Caco-2 (cell line): ENCODE results near the gene PDE6G. TPM values are rescaled to one million over a fixed set of nuclear protein-coding genes. Genes with fewer than 3 reads are reported as not detected.

Experiments
- BruUV-seq: library from RNA; stranded (reverse); fragments of 400-500 nt; replicated peaks from 2 replicates; lab custom pipeline; 2021; lab: Mats Ljungman, UMichigan
- CTCF ChIA-PET: fragments of 300-600 bp; sonication (Branson Sonifier 250); formaldehyde crosslinking; loops from one replicate; lab custom pipeline; 2022; ENCODE audit warnings: antibody characterized with exemption; lab: Charles Lee
- POLR2A ChIA-PET: fragments of 300-600 bp; sonication (Branson Sonifier 250); formaldehyde crosslinking; loops from one replicate; lab custom pipeline; 2022; ENCODE audit warnings: antibody characterized with exemption; lab: Charles Lee
- DNase-seq, 2 experiments: peaks; one replicate each; pipeline versions ENCODE4 v3.0.0 to v3.0.0-alpha.2; 2020 to 2022
- H3K27me3 ChIP-seq: replicated peaks from 2 replicates; pipeline ENCODE4 v1.6.0; 2011; ENCODE audit warnings: low read length; ENCODE audit not compliant: control insufficient read depth, insufficient read depth
- H3K36me3 ChIP-seq: 2 replicates; pipeline ENCODE4 v1.5.1; 2011; ENCODE audit warnings: low read length; ENCODE audit not compliant: control insufficient read depth, insufficient read depth
- H3K4me1 ChIP-seq: fragments of 250-450 bp; sonication (Bioruptor Pico); 2 replicates; pipeline ENCODE4 v1.5.1; 2020; ENCODE audit warnings: mild to moderate bottlenecking
- H3K4me3 ChIP-seq: 2 replicates; pipeline ENCODE4 v1.5.1; 2011; ENCODE audit warnings: low read depth, mild to moderate bottlenecking, control low read depth, low read length
- H3K9me3 ChIP-seq: fragments of 250-450 bp; sonication (Bioruptor Pico); 2 replicates; pipeline ENCODE4 v1.5.1; 2020; ENCODE audit warnings: mild to moderate bottlenecking, moderate library complexity
- H3K27ac Mint-ChIP-seq: one replicate; pipeline ENCODE4 v1.8.0; 2022; ENCODE audit warnings: mixed read lengths; ENCODE audit not compliant: unreplicated experiment
- H3K27me3 Mint-ChIP-seq: one replicate; pipeline ENCODE4 v1.8.0; 2022; ENCODE audit warnings: mixed read lengths; ENCODE audit not compliant: insufficient read depth, unreplicated experiment
- H3K36me3 Mint-ChIP-seq: one replicate; pipeline ENCODE4 v1.8.0; 2022; ENCODE audit warnings: mild to moderate bottlenecking, mixed read lengths; ENCODE audit not compliant: insufficient read depth, unreplicated experiment
- H3K4me1 Mint-ChIP-seq: one replicate; pipeline ENCODE4 v1.8.0; 2022; ENCODE audit warnings: low read depth, mixed read lengths; ENCODE audit not compliant: unreplicated experiment
- H3K4me3 Mint-ChIP-seq: one replicate; pipeline ENCODE4 v1.8.0; 2022; ENCODE audit warnings: mild to moderate bottlenecking, moderate library complexity, mixed read lengths; ENCODE audit not compliant: unreplicated experiment
- H3K9me3 Mint-ChIP-seq: one replicate; pipeline ENCODE4 v1.8.0; 2022; ENCODE audit warnings: mixed read lengths; ENCODE audit not compliant: unreplicated experiment
- intact Hi-C: fragments of 100-400 bp; cut with micrococcal nuclease; formaldehyde crosslinking; loops from one replicate; pipeline ENCODE4 v1.10.0; 2022; ENCODE audit not compliant: unreplicated experiment
- total RNA-seq: library from RNA; stranded (reverse); gene quantifications from 2 replicates; pipeline ENCODE4 v1.2.3, GENCODE V29; 2022
- TF ChIP-seq, protein P1 (sequence below), 2 experiments: fragments of 200-600 bp in 1 of 2; IDR thresholded peaks; 1 replicate in 1 of 2; 2 replicates in 1 of 2; pipeline versions ENCODE4 v1.5.1 to v1.8.0; 2011 to 2022; ENCODE audit warnings: antibody characterized with exemption in 1 of 2, control low read depth in 1 of 2, inconsistent platforms in 1 of 2, low read depth in 1 of 2, low read length in 1 of 2, mild to moderate bottlenecking in 1 of 2, moderate library complexity in 1 of 2; ENCODE audit not compliant: insufficient read depth in 1 of 2, severe bottlenecking in 1 of 2, unreplicated experiment in 1 of 2

Gene PDE6G
- total RNA-seq, 1 experiment from 2014 or later, result not detected

DNA sequence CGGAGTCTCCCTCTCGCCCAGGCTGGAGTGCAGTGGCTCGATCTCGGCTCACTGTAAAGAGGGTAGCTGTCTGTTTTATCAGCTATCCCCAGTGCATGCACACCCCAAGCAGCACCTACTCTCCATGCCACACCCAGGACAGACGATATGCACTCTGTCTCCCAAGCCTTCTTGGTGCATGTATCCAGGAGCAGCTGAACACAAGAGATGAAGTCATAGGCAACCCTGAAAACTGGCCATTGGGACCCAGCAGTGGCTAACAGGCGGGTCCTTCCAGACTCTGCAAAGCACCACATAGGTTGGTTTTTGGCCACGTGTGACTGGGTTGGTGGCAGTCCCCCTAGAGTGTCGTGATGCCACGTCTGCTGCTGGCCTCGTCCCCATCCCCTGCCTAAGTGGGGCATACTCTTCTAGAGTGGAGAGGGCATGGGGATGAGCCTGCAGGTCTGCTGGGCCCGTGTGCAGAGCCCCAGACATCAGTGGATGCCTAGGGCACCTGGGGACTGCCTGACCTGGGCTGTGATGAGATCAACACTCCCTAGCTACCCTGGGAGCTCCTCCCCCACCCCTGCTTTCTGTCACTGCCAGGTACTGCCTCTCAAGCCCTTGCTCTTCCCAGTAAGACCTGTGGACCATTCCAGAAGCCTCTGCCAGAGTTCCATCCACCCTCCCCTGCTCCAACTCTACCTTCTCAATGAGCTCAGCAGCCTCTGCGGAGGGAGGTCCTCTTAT lies 9.3 kb downstream of the PDE6G start:
- Histone ChIP-seq H3K4me1 (no peaks in the 10 kb centered on the region), H3K9me3 (peaks cover 10% of the 10 kb centered on the region), H3K36me3 (no peaks in the 10 kb centered on the region), H3K27me3 (no peaks in the 10 kb centered on the region), H3K4me3 (no peak overlapping the region)
- no peaks in the 10 kb centered on the region for H3K36me3 Mint-ChIP-seq
- no peaks in the 10 kb centered on the region for H3K27me3 Mint-ChIP-seq
- H3K4me3 Mint-ChIP-seq, result no peak overlapping the region
- POLR2A ChIA-PET, result interaction anchor here (0.7 kb wide), 1 partner anchor 19 kb away, joined by 3 read pairs; no protein-coding TSS in a partner anchor
- TF ChIP-seq, protein P1, sequence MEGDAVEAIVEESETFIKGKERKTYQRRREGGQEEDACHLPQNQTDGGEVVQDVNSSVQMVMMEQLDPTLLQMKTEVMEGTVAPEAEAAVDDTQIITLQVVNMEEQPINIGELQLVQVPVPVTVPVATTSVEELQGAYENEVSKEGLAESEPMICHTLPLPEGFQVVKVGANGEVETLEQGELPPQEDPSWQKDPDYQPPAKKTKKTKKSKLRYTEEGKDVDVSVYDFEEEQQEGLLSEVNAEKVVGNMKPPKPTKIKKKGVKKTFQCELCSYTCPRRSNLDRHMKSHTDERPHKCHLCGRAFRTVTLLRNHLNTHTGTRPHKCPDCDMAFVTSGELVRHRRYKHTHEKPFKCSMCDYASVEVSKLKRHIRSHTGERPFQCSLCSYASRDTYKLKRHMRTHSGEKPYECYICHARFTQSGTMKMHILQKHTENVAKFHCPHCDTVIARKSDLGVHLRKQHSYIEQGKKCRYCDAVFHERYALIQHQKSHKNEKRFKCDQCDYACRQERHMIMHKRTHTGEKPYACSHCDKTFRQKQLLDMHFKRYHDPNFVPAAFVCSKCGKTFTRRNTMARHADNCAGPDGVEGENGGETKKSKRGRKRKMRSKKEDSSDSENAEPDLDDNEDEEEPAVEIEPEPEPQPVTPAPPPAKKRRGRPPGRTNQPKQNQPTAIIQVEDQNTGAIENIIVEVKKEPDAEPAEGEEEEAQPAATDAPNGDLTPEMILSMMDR (IDR thresholded peaks at IDR 0.05; ENCODE audit: insufficient read depth in 1 of 2, low read depth in 1 of 2, low read length in 1 of 2, severe bottlenecking in 1 of 2, unreplicated experiment in 1 of 2), result no peak
- H3K9me3 Mint-ChIP-seq, result no peaks in the 10 kb centered on the region
- CTCF ChIA-PET, result no interaction called here
- peaks cover 6% of the 10 kb centered on the region for H3K4me1 Mint-ChIP-seq
- no TSS peak for BruUV-seq
- intact Hi-C loops, result no loop called here
- H3K27ac Mint-ChIP-seq, result no peak overlapping the region
- no peak for DNase-seq

GRCh38 chr17:81644976-81645952 lies 11.1 kb downstream of the PDE6G start:
- Histone ChIP-seq H3K36me3 (no peaks in the 10 kb centered on the region), H3K4me3 (no peak overlapping the region), H3K27me3 (no peaks in the 10 kb centered on the region), H3K9me3 (peaks cover 10% of the 10 kb centered on the region), H3K4me1 (no peaks in the 10 kb centered on the region)
- TF ChIP-seq, protein P1 (IDR thresholded peaks at IDR 0.05; ENCODE audit: insufficient read depth in 1 of 2, low read depth in 1 of 2, low read length in 1 of 2, severe bottlenecking in 1 of 2, unreplicated experiment in 1 of 2), result no peak
- H3K36me3 Mint-ChIP-seq, result no peaks in the 10 kb centered on the region
- no TSS peak for BruUV-seq
- intact Hi-C loops, result no loop called here
- no peaks in the 10 kb centered on the region for H3K9me3 Mint-ChIP-seq
- H3K4me1 Mint-ChIP-seq, result no peaks in the 10 kb centered on the region
- H3K27me3 Mint-ChIP-seq, result no peaks in the 10 kb centered on the region
- POLR2A ChIA-PET, result no interaction called here
- H3K27ac Mint-ChIP-seq, result no peak overlapping the region
- DNase-seq, result no peak
- no peak overlapping the region for H3K4me3 Mint-ChIP-seq
- CTCF ChIA-PET, result no interaction called here

GRCh38 chr17:81644496-81644895 lies 11.8 kb downstream of the PDE6G start:
- intact Hi-C loops, result no loop called here
- H3K4me1 Mint-ChIP-seq, result no peaks in the 10 kb centered on the region
- no peak for DNase-seq
- POLR2A ChIA-PET, result no interaction called here
- H3K4me1 ChIP-seq, result no peaks in the 10 kb centered on the region
- H3K27ac Mint-ChIP-seq, result no peak overlapping the region
- H3K4me3 ChIP-seq, result no peak overlapping the region
- H3K4me3 Mint-ChIP-seq, result no peak overlapping the region
- no peaks in the 10 kb centered on the region for H3K9me3 Mint-ChIP-seq
- H3K27me3 ChIP-seq, result no peaks in the 10 kb centered on the region
- no peaks in the 10 kb centered on the region for H3K36me3 ChIP-seq
- H3K27me3 Mint-ChIP-seq, result no peaks in the 10 kb centered on the region
- no peaks in the 10 kb centered on the region for H3K36me3 Mint-ChIP-seq
- peaks cover 10% of the 10 kb centered on the region for H3K9me3 ChIP-seq
- TF ChIP-seq, protein P1 (IDR thresholded peaks at IDR 0.05; ENCODE audit: insufficient read depth in 1 of 2, low read depth in 1 of 2, low read length in 1 of 2, severe bottlenecking in 1 of 2, unreplicated experiment in 1 of 2), result no peak
- CTCF ChIA-PET, result no interaction called here
- BruUV-seq, result no TSS peak
